COR-L47 (cell line): ENCODE measurements around the gene SARS1.
"Not testable (repeated sequence)": the region's sequence is repeated elsewhere in the genome, so short reads cannot be mapped to it uniquely, and the experiment has no call there.

Experiments
- DNase-seq: peaks from one replicate; lab custom pipeline; 2025; lab: John Stamatoyannopoulos, UW

The SARS1 gene, protein sequence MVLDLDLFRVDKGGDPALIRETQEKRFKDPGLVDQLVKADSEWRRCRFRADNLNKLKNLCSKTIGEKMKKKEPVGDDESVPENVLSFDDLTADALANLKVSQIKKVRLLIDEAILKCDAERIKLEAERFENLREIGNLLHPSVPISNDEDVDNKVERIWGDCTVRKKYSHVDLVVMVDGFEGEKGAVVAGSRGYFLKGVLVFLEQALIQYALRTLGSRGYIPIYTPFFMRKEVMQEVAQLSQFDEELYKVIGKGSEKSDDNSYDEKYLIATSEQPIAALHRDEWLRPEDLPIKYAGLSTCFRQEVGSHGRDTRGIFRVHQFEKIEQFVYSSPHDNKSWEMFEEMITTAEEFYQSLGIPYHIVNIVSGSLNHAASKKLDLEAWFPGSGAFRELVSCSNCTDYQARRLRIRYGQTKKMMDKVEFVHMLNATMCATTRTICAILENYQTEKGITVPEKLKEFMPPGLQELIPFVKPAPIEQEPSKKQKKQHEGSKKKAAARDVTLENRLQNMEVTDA

DNA sequence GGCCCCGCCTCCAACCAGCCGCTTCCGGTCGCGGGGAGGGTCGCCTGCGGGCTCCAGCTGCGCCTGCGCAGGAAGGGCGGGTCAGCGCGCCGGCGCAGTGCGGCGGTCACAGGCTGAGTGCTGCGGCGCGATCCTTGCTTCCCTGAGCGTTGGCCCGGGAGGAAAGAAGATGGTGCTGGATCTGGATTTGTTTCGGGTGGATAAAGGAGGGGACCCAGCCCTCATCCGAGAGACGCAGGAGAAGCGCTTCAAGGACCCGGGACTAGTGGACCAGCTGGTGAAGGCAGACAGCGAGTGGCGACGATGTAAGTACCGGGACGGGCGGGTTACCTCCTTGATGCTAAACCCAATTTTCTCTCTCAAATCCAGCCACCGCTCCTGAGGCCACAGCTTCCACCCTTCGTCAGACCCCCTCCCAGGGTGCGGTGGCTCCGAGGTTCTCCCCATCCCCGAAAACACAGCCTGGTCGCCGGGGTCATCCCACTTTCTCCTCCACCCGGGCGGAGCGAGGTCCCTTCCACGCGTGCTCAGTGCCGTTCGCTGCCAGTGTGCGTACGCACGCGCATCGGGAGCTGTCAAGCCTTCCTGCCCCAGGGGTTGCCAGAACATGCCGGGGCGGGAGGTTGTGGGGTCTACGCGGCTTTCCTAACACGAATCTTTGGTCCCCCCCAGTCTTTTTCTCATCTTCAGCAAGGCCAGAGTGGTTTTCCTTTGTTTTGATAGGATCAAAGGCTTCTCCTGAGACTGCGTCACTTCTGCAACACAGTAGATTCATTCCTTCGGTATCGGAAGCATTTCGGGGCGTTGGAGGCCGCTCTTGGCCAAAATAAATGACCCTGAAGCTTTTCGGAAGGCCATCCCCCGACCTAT lies at the start of gene SARS1:
Gene SARS1, plus strand, starts transcription at position 95 of the 870 bp plus-strand sequence. Its CDS starts 75 bp downstream, at position 170.
- DNase-seq = peak; percentile 86

DNA sequence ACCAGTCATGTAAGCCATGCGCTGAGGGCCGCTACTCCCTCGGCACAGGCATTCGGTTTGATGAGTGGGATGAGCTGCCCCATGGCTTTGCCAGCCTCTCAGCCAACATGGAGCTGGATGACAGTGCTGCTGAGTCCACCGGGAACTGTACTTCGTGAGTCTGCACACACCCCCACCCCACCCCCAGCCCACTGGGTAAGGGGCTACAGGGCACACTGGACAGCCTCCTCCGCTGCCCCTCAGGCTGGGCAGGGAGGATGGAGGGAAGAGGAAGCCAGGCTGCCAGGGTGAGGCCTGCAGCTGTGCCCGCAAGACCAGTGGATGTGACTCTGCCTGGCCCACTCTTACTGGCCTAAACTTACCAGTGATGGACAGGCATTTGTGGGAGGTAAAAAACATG lies 49.2 kb upstream of the SARS1 start:
- no peak for DNase-seq

- DNase-seq = no peak
These were observed 46.7 kb upstream of the SARS1 start for GRCh38 chr1:109167001-109167506.

DNA sequence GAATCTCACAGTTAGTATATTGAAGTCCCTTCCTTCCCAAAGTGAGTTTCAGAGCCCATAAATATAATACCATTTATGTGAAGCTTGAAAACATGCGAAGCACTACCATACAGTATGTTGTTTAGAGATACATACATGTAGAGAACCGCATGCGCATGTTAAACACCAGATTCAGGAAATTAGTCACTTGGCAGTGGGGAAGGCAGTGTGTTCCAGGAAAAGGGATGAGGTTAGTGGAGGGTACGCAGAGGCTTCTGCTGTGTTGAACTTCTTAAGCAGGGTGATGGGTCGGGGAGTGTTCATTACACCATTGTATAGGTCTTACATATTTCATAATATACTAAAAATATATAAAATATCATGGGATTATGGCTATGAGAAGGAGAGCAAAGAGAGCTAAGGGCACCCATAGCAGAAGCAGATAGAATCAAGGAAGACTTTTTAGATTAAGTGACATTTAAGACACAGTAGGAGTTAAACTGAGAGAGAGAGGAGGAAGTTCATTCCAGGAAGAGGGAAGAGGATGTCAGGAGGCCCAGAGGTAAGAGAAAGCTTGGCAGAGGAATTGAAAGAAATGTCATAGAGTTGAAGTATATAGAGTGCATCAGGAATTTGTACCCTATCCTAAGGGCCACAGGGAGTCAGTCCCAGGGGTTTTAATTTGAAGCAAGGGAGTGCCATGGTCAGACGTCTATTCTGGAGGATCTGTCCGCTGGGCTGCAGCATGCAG lies 43.5 kb upstream of the SARS1 start:
- no peak for DNase-seq

- DNase-seq = no peak
These were observed 42.1 kb upstream of the SARS1 start for GRCh38 chr1:109171646-109172045.

DNA sequence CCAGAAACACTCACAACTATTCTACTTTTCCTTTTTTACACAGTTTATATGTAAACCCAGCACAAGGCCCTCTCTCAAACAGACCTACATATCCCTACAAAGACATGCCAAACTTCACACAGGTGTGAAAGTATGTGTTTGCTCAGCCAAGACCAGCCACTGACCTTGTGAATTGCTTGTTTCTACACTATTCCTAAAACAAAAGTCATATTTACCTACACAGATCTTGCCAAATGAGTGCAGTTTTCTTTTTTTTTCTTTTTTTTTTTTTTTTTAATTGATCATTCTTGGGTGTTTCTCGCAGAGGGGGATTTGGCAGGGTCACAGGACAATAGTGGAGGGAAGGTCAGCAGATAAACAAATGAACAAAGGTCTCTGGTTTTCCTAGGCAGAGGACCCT lies 37.4 kb upstream of the SARS1 start:
- DNase-seq = not testable (repeated sequence)

DNA sequence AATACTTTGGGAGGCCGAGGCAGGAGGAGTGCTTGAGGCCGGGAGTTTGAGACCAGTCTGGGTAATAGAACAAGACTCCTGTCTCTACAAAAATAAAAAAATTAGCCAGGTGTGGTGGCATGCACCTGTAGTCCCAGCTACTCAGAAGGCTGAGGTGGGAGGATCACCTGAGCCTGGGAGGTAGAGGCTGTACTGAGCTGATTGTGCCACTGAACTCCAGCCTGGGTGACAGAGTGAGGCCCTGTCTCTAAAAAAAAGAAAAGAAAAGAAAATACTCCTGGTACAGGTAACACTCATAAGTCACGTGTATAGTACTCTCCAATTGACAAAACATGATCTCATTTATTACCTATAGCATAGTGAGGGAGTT lies 33.0 kb upstream of the SARS1 start:
- not testable (repeated sequence) for DNase-seq

- DNase-seq = no peak
These were observed 32.5 kb upstream of the SARS1 start for GRCh38 chr1:109181085-109181806.

DNA sequence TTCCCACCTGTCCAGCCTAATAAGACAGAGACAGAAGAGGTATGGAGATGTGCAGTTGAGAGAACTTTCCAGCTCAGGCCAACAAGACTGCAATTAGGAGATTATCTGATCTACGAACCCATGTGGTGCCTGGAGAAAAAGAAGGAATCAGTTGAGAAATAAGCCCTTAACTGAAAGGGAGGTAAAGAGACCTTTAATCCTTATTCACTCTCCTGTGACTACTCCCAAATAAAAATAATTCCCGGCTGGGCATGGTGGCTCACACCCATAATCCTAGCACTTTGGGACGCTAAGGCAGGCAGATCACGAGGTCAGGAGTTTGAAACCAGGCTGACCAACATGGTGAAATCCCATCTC lies 31.9 kb upstream of the SARS1 start:
- no peak for DNase-seq

DNA sequence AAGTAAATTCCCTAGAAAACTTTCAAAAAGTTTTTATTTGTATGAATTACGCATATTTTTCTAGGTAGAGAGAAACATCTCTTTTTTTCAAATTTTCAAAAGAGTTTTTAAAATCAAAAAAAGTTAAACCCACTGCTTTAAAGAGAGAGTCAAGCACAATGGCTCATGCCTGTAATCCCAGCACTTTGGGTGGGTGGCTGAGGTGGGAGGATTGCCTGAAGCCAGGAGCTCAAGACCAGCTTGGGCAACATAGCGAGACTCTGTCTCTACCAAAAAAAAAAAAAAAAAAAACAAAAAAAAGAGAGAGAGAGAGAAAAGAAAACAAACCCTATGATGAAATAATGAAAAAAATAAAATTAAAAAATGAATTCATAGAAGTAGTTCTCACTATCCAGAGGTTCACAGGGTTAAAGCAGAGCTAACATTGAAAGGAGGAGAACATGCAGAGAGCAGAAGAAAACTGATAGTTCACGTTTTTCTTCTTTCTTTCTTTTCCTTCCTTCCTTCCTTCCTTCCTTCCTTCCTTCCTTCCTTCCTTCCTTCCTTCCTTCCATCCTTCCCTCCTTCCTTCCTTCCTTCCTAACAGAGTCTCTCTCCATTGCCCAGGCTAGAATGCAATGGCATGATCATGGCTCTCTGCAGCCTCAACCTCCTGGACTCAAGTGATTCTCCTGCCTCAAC lies 30.5 kb upstream of the SARS1 start:
- DNase-seq = no peak

DNA sequence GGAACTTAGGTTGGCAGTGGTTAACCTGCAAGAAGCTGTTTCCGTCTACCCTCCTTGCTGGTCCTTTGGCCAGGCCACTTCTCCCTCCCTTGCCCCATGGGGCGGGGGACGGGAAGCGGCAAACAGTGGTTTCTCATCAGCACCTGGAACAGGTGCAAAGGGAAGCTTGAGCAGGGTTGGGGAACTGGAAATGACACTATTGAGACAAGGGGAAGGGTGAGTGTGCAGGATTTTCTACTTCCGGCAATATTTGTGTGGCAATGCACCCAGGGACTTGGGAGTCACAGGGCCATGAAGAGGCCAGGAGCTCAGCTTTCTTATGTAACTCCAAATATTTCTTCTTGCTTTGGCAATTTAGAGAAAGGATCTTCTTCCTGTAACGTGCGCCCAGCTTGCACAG lies 29.0 kb upstream of the SARS1 start:
- no peak for DNase-seq

DNA sequence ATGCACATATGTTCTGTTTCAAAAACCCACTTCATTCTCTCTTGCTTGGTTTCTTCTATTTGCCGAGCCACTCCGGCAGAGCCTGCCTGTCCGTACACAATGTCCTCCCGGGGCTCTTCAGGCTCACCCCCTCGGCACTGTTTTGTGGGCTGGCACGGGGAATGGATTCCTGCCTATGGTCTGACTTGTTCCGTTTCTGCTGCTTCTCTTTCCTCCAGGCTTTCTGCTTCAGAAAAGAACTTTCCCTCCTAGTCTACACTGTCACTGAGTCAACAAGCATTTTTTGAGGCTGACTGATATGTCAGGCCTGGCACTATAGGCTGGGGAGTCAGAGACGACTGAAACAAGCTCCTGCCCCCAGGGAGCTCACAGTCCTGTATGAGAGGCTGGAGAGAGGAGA lies 28.4 kb upstream of the SARS1 start:
- no peak for DNase-seq

- DNase-seq = peak; percentile 6
These were observed 27.6 kb upstream of the SARS1 start for GRCh38 chr1:109185990-109186732.

GRCh38 chr1:109186733-109187086 lies 27.0 kb upstream of the SARS1 start:
- DNase-seq = no peak

GRCh38 chr1:109187127-109187526 lies 26.6 kb upstream of the SARS1 start:
- DNase-seq = no peak

DNA sequence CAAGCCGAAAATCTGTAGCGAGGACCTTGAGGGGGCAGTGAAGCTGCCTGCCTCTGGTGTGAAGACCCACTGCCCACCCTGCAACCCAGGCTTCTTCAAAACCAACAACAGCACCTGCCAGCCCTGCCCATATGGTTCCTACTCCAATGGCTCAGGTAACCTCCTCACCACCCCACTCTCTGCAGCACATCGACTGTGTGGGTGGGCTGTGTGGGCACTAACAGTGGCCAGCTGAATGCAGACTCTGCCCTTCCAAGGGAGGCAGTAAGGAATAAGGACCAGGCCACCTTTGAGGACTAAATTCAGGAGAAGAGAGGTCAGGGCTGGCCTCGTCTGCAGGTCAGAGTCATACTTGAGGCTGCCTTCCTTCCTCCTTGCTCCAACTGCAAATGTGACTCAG lies 25.5 kb upstream of the SARS1 start:
- no peak for DNase-seq

DNA sequence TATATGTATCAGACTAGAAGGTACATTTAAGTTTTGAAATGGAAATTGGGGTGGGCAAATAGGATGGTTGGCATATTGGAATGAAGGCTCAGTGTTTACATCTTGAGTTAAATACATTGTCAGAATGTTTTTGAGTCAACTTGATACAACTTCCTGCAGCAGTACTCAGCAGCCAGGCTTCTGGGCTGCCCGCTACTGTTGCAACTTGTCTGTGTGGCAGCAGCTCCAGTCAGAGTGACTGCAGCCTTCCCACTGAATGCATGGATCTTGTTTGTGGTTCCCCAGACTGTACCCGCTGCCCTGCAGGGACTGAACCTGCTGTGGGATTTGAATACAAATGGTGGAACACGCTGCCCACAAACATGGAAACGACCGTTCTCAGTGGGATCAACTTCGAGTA lies 24.9 kb upstream of the SARS1 start:
- no peak for DNase-seq

DNA sequence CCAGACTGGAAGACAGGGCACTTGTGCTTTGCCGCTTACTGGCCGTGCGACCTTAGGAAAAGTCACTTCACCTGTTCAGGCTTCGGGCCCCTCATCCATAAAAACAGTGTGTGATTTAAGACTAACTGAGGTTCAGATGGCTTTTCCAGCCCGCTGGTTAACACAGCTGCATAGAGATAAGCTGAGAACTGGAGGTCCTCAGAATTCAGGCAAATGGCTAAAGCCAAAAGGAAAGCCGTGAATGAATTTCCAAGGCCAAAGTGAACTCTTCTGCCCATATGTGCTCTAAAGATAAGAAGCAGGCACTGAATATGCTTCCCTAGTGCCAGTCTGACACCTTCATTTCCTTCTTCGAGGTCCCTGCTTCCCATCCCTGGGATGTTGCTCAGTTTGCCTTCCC lies 23.5 kb upstream of the SARS1 start:
- no peak for DNase-seq

DNA sequence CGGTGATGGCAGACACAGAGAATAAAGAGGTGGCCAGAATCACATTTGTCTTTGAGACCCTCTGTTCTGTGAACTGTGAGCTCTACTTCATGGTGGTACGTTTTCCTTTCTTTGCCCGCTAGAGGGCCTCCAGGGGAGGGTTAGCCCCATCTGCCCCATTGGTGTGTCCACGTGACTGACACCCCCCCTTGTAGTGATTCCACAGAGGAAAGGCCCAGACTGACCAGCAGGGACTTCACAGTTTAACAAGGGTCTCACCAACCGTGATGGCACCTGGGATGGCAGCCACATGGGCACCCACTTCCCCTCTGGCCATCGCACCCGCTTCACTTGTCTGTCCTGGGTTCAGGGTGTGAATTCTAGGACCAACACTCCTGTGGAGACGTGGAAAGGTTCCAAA lies 22.3 kb upstream of the SARS1 start:
- DNase-seq = no peak

DNA sequence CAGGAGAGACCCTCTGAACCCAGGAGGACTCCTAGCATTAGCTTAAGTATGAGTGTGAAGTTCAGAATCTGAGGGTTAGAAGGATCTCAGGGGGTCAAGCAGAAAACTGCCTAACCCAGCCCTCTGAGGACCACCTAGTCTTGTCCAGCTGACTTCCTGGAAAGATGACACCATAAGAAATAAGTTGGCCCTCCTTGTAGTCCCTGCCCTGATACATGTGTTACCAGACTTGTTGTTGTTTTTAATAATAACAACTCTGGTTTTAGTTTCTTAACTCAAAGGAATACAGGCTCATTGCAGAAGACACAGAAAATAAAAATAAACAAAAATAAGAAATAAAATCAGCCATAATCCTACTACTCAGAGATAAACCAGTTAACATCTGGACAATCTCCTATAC lies 21.8 kb upstream of the SARS1 start:
- no peak for DNase-seq
